ENCODE measurements around the gene CAPSL.

- no peak for TF ChIP-seq RARB (CRISPR knock-in tag; IDR thresholded peaks at IDR 0.05)
- no peak for TF ChIP-seq ZNF565 (CRISPR knock-in tag; conservative IDR thresholded peaks at IDR 0.05; ENCODE audit: low read depth)
- TF ChIP-seq ARNTL (CRISPR knock-in tag; IDR thresholded peaks at IDR 0.05; ENCODE audit: borderline replicate concordance, low read depth), result no peak
- TF ChIP-seq CREB5 (CRISPR knock-in tag; IDR thresholded peaks at IDR 0.05; ENCODE audit: low read depth), result no peak
- no peak for TF ChIP-seq PATZ1 (CRISPR knock-in tag; IDR thresholded peaks at IDR 0.05; ENCODE audit: borderline replicate concordance)
- no peak for TF ChIP-seq CSRNP3 (CRISPR knock-in tag; IDR thresholded peaks at IDR 0.05)
- TF ChIP-seq POU6F1 (CRISPR knock-in tag; IDR thresholded peaks at IDR 0.05; ENCODE audit: borderline replicate concordance, low read depth), result no peak
- TF ChIP-seq ESRRG (CRISPR knock-in tag; IDR thresholded peaks at IDR 0.05), result no peak
- no peak for TF ChIP-seq TCF4 (CRISPR knock-in tag; IDR thresholded peaks at IDR 0.05; ENCODE audit: borderline replicate concordance)
- TF ChIP-seq OSR1 (CRISPR knock-in tag; IDR thresholded peaks at IDR 0.05), result no peak
- TF ChIP-seq CSDC2 (CRISPR knock-in tag; IDR thresholded peaks at IDR 0.05), result no peak
- TF ChIP-seq ZC3H10 (CRISPR knock-in tag; IDR thresholded peaks at IDR 0.05), result no peak
- TF ChIP-seq GLIS3 (CRISPR knock-in tag; IDR thresholded peaks at IDR 0.05), result no peak
- no peak for TF ChIP-seq BACH2 (CRISPR knock-in tag; IDR thresholded peaks at IDR 0.05; ENCODE audit: borderline replicate concordance)
Observed at GRCh38 chr5:35884191-35884769, 54.1 kb downstream of the CAPSL start.

Measured in SK-N-SH treated with all-trans-retinoic acid at 6 μM for 48 hours (cell line).